KMS-11 (cell line): ENCODE measurements around the gene WNT7A.

ENCODE experiments used
- H2AFZ ChIP-seq: fragments of 200-600 bp; sonication (generic); 2 replicates; pipeline ENCODE4 v1.6.1; 2016; ENCODE audit warnings: antibody characterized with exemption, mixed run types, low read depth
- H3K27ac ChIP-seq: fragments of 200-600 bp; sonication (generic); 2 replicates; pipeline ENCODE4 v1.6.1; 2016; ENCODE audit warnings: mild to moderate bottlenecking, mixed run types
- H3K27me3 ChIP-seq: fragments of 200-600 bp; sonication (generic); 2 replicates; pipeline ENCODE4 v1.6.1; 2017; ENCODE audit warnings: mild to moderate bottlenecking, low read depth, mixed run types, moderate library complexity; ENCODE audit not compliant: insufficient read depth
- H3K36me3 ChIP-seq: fragments of 200-600 bp; sonication (generic); 2 replicates; pipeline ENCODE4 v1.6.1; 2017; ENCODE audit warnings: mild to moderate bottlenecking, mixed run types; ENCODE audit not compliant: insufficient read depth
- H3K4me1 ChIP-seq: fragments of 200-600 bp; sonication (generic); 2 replicates; pipeline ENCODE4 v1.6.1; 2016; ENCODE audit warnings: mild to moderate bottlenecking, low read depth, mixed run types; ENCODE audit not compliant: poor library complexity, severe bottlenecking
- H3K4me2 ChIP-seq: fragments of 200-600 bp; sonication (generic); 2 replicates; pipeline ENCODE4 v1.7.0; 2016; ENCODE audit warnings: mild to moderate bottlenecking, mixed run types
- H3K4me3 ChIP-seq: fragments of 200-600 bp; sonication (generic); IDR thresholded peaks from 2 replicates; pipeline ENCODE4 v1.6.1; 2017; ENCODE audit warnings: low read depth, low read length, mixed read lengths; ENCODE audit not compliant: insufficient read depth
- H3K79me2 ChIP-seq: fragments of 200-600 bp; sonication (generic); 2 replicates; pipeline ENCODE4 v1.6.1; 2016; ENCODE audit warnings: low read depth, mixed run types; ENCODE audit not compliant: insufficient read depth
- H3K9ac ChIP-seq: fragments of 200-600 bp; sonication (generic); 2 replicates; pipeline ENCODE4 v1.6.1; 2016; ENCODE audit warnings: mild to moderate bottlenecking, mixed run types
- H4K20me1 ChIP-seq: fragments of 200-600 bp; sonication (generic); 2 replicates; pipeline ENCODE4 v1.6.1; 2016; ENCODE audit warnings: mild to moderate bottlenecking, mixed run types; ENCODE audit not compliant: insufficient read depth
- TF ChIP-seq, protein P1 (sequence below): fragments of 200-600 bp; sonication (generic); conservative IDR thresholded peaks from 2 replicates; pipeline ENCODE4 v1.6.1; 2017; ENCODE audit warnings: low read depth, mild to moderate bottlenecking, antibody characterized with exemption, low read length, moderate library complexity, mixed read lengths

The WNT7A gene

DNA sequence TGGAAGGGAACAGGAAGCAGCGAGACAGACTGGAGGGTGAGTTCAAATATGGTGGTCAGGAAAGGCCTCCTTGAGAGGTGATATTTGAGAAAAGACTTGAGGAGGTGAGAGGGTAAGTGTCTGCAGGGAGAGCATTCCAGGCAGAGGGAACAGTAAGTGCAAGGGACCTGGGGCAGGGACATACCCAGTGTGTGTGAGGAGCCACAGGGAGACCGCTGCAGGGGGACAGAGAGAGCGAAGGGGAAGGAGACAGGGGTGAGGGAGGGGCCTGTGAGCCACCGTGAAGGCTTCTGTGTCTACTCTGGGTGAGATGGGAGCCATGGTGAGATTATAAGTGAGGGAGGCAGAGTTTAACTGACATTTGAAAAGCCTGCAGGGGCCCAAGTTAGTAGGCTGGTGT is 38.0 kb downstream of the WNT7A start:
- no peak overlapping the region for H3K4me2 ChIP-seq
- no peaks in the 10 kb centered on the region for H3K4me1 ChIP-seq
- TF ChIP-seq, protein P1, sequence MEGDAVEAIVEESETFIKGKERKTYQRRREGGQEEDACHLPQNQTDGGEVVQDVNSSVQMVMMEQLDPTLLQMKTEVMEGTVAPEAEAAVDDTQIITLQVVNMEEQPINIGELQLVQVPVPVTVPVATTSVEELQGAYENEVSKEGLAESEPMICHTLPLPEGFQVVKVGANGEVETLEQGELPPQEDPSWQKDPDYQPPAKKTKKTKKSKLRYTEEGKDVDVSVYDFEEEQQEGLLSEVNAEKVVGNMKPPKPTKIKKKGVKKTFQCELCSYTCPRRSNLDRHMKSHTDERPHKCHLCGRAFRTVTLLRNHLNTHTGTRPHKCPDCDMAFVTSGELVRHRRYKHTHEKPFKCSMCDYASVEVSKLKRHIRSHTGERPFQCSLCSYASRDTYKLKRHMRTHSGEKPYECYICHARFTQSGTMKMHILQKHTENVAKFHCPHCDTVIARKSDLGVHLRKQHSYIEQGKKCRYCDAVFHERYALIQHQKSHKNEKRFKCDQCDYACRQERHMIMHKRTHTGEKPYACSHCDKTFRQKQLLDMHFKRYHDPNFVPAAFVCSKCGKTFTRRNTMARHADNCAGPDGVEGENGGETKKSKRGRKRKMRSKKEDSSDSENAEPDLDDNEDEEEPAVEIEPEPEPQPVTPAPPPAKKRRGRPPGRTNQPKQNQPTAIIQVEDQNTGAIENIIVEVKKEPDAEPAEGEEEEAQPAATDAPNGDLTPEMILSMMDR = no peak
- H2AFZ ChIP-seq = no peak overlapping the region
- H3K4me3 ChIP-seq = no peak overlapping the region
- H3K27ac ChIP-seq = no peak overlapping the region
- H3K27me3 ChIP-seq = no peaks in the 10 kb centered on the region
- H3K36me3 ChIP-seq = no peaks in the 10 kb centered on the region
- no peaks in the 10 kb centered on the region for H4K20me1 ChIP-seq
- no peaks in the 10 kb centered on the region for H3K79me2 ChIP-seq
- no peak overlapping the region for H3K9ac ChIP-seq

DNA sequence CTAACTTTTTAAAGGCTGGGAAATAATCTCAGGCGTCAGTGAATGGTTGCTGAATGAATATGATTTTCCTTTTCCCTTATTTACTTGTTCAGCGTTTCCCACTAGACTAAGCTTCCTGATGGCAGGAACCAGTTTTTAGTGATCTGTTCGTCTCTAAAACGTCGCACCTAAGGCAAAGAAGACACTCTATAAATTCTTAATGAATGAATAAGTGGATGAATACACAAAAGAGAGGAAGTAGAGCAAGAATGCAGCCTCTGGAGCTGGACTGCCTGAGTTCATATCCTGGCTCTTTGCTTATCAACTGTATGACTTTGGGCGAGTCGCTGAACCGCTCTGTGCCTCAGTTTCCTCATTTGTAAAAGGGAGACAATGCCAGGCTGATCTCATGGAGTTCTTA is 38.7 kb downstream of the WNT7A start:
- TF ChIP-seq, protein P1 = no peak
- H3K9ac ChIP-seq = no peak overlapping the region
- no peak overlapping the region for H3K27ac ChIP-seq
- no peaks in the 10 kb centered on the region for H3K36me3 ChIP-seq
- no peaks in the 10 kb centered on the region for H4K20me1 ChIP-seq
- no peaks in the 10 kb centered on the region for H3K79me2 ChIP-seq
- no peak overlapping the region for H3K4me3 ChIP-seq
- H3K27me3 ChIP-seq = no peaks in the 10 kb centered on the region
- H3K4me2 ChIP-seq = no peak overlapping the region
- H2AFZ ChIP-seq = no peak overlapping the region
- no peaks in the 10 kb centered on the region for H3K4me1 ChIP-seq

DNA sequence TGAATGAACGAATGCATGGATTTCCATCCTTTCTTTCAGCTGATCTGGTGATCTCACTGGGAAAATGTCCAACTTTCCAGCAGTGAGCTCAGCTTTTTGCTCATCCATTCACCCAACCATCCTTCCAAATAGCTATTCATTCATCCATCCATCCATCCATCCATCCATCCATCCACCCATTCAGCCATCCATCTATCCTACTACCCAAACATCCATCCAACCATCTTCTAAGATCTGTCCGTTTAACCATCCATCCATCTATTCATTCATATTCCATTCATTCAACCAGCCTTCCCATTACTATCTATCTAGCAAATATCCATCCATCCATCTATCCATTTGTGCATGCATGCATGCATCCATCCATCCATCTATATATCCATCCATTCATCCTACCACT is 39.4 kb downstream of the WNT7A start:
- no peaks in the 10 kb centered on the region for H4K20me1 ChIP-seq
- no peaks in the 10 kb centered on the region; the same call in 1 of the 2 replicates for H3K27me3 ChIP-seq
- H3K9ac ChIP-seq = no peak overlapping the region
- no peaks in the 10 kb centered on the region for H3K79me2 ChIP-seq
- no peak overlapping the region for H3K4me3 ChIP-seq
- no peak overlapping the region for H3K27ac ChIP-seq
- no peaks in the 10 kb centered on the region for H3K36me3 ChIP-seq
- TF ChIP-seq, protein P1 = no peak
- H3K4me2 ChIP-seq = no peak overlapping the region
- no peaks in the 10 kb centered on the region for H3K4me1 ChIP-seq
- H2AFZ ChIP-seq = no peak overlapping the region

DNA sequence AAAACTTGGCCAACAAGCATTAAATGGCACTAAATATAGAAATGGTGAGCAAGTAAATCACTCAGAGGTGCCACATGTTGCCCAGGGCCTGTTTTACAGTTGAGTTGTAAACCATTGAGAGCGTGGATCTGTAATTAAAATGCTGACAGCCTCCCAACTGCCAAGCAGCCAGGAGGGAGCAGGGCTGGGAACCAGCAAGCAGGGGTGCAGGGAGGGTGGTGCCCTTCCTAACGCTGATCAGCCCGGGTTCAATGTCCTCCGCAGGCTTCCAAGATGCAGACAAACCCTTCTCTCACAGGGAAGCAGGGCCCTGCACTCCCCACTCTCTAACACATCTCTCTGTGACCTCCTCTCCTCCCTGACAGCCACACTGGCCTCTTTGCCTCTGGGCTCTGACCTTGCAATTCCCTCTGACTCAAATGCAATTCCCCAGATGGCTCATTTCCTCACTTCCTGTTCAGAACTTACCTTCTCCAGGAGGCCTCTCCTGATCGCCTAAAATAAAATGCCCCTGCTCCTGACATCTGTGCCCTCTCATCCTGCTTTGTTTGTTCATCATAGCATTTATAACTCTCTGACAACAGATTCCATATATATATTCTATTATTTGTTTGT is 40.0 kb downstream of the WNT7A start:
- TF ChIP-seq, protein P1 = no peak
- Histone ChIP-seq H3K27ac (no peak overlapping the region), H4K20me1 (no peaks in the 10 kb centered on the region), H3K79me2 (no peaks in the 10 kb centered on the region), H3K9ac (no peak overlapping the region), H3K4me2 (no peak overlapping the region), H3K4me1 (no peaks in the 10 kb centered on the region), H2AFZ (no peak overlapping the region), H3K4me3 (no peak overlapping the region), H3K36me3 (no peaks in the 10 kb centered on the region), H3K27me3 (no peaks in the 10 kb centered on the region; the same call in 1 of the 2 replicates)
